Measurements from ENCODE around the gene SNX32.

The SNX32 gene

DNA sequence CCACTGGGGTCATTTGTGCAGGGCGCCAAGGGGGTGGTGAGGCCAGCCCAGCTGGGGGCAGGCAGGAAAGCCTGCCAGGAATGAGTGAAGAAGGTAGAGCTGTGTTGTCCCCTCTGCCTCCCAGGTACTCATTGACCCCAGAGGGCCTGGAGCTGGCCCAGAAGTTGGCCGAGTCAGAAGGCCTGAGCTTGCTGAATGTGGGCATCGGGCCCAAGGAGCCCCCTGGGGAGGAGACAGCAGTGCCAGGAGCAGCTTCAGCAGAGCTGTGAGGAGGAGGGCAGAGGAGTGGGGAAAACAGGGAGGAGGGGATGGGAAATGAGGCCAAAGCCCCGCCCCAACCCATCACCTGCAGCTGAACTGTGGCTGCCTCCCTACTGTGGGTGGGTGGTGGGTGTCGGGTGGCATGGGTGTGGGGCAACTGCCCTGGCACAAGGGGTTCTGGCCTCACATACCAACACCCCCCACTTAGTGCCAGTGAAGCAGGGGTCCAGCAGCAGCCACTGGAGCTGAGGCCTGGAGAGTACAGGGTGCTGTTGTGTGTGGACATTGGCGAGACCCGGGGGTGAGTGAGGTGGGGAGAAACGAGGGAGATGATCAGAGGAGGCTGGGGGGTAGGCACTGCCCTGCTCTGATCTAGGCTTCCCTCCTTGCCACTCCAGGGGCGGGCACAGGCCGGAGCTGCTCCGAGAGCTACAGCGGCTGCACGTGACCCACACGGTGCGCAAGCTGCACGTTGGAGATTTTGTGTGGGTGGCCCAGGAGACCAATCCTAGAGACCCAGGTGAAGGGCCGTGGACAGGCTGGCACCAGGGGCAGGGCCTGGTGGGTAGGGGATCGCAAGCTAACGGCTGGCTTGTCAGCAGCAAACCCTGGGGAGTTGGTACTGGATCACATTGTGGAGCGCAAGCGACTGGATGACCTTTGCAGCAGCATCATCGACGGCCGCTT, 29.5 kb downstream of the SNX32 start:
- no peak for DNase-seq (ENCODE audit: low read depth in 1 of 2, low spot score in 1 of 2)
- no peak overlapping the region for H3K27ac ChIP-seq (replicated peaks)
- H3K27me3 ChIP-seq (ENCODE audit: insufficient read depth, poor library complexity, severe bottlenecking): no peaks in the 10 kb centered on the region
- H3K4me3 ChIP-seq (replicated peaks; ENCODE audit: insufficient read depth, low read length): no peak overlapping the region
- TF ChIP-seq, protein P1, sequence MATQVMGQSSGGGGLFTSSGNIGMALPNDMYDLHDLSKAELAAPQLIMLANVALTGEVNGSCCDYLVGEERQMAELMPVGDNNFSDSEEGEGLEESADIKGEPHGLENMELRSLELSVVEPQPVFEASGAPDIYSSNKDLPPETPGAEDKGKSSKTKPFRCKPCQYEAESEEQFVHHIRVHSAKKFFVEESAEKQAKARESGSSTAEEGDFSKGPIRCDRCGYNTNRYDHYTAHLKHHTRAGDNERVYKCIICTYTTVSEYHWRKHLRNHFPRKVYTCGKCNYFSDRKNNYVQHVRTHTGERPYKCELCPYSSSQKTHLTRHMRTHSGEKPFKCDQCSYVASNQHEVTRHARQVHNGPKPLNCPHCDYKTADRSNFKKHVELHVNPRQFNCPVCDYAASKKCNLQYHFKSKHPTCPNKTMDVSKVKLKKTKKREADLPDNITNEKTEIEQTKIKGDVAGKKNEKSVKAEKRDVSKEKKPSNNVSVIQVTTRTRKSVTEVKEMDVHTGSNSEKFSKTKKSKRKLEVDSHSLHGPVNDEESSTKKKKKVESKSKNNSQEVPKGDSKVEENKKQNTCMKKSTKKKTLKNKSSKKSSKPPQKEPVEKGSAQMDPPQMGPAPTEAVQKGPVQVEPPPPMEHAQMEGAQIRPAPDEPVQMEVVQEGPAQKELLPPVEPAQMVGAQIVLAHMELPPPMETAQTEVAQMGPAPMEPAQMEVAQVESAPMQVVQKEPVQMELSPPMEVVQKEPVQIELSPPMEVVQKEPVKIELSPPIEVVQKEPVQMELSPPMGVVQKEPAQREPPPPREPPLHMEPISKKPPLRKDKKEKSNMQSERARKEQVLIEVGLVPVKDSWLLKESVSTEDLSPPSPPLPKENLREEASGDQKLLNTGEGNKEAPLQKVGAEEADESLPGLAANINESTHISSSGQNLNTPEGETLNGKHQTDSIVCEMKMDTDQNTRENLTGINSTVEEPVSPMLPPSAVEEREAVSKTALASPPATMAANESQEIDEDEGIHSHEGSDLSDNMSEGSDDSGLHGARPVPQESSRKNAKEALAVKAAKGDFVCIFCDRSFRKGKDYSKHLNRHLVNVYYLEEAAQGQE (IDR thresholded peaks at IDR 0.05; ENCODE audit: insufficient replicate concordance, low read depth): no peak
- TF ChIP-seq GABPA (IDR thresholded peaks at IDR 0.05; ENCODE audit: low read depth) (no peak), SPI1 (IDR thresholded peaks at IDR 0.05; ENCODE audit: borderline replicate concordance, low read depth) (no peak), POLR2AphosphoS5 (IDR thresholded peaks at IDR 0.05; ENCODE audit: low read depth) (no peak)
- TF ChIP-seq, protein P2, sequence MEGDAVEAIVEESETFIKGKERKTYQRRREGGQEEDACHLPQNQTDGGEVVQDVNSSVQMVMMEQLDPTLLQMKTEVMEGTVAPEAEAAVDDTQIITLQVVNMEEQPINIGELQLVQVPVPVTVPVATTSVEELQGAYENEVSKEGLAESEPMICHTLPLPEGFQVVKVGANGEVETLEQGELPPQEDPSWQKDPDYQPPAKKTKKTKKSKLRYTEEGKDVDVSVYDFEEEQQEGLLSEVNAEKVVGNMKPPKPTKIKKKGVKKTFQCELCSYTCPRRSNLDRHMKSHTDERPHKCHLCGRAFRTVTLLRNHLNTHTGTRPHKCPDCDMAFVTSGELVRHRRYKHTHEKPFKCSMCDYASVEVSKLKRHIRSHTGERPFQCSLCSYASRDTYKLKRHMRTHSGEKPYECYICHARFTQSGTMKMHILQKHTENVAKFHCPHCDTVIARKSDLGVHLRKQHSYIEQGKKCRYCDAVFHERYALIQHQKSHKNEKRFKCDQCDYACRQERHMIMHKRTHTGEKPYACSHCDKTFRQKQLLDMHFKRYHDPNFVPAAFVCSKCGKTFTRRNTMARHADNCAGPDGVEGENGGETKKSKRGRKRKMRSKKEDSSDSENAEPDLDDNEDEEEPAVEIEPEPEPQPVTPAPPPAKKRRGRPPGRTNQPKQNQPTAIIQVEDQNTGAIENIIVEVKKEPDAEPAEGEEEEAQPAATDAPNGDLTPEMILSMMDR (IDR thresholded peaks at IDR 0.05; ENCODE audit: insufficient read depth, low read length): no peak

DNA sequence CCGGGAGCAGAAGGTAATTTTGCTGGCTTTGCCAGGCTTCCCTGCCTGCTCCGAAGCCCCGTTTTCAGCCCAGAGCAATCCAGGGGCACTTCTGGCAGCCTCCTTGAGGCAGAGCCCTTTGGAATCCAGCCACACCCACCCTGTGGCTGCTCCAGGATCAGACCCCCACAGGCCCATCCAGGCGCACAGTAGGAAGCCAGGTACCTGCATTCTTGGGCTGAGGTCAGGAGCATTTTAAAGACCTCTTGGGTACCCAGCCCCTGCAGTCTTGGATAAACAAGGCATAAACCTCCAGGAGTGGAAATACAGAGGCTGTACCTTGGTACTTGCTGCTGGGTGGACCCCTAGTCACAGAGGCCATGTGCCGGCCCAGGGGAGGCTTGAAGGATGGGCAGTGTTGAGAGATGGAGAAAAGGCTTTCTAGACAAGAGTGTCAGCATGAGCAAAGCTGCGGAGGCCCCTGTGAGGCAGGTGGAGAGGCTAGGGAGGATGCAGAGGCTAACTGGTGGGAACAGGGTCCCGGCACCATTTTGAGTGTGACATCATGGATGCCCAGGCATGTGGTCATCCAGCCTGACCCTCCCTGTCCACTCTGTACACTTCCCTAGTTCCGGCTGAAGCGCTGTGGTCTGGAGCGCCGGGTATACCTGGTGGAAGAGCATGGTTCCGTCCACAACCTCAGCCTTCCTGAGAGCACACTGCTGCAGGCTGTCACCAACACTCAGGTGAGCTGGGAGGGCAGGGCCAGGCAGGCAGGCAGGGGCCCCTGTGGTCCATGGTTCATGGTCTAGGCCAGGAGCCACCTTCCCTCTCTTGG, 30.3 kb downstream of the SNX32 start:
- TF ChIP-seq SPI1 (IDR thresholded peaks at IDR 0.05; ENCODE audit: borderline replicate concordance, low read depth): no peak
- TF ChIP-seq, protein P2 (IDR thresholded peaks at IDR 0.05; ENCODE audit: insufficient read depth, low read length): no peak
- TF ChIP-seq GABPA (IDR thresholded peaks at IDR 0.05; ENCODE audit: low read depth): no peak
- TF ChIP-seq, protein P1 (IDR thresholded peaks at IDR 0.05; ENCODE audit: insufficient replicate concordance, low read depth): no peak
- no peak for TF ChIP-seq POLR2AphosphoS5 (IDR thresholded peaks at IDR 0.05; ENCODE audit: low read depth)
- no peak overlapping the region for H3K4me3 ChIP-seq (replicated peaks; ENCODE audit: insufficient read depth, low read length)
- H3K27me3 ChIP-seq (ENCODE audit: insufficient read depth, poor library complexity, severe bottlenecking): no peaks in the 10 kb centered on the region
- no peak overlapping the region for H3K27ac ChIP-seq (replicated peaks)
- DNase-seq (ENCODE audit: low read depth in 1 of 2, low spot score in 1 of 2): no peak

DNA sequence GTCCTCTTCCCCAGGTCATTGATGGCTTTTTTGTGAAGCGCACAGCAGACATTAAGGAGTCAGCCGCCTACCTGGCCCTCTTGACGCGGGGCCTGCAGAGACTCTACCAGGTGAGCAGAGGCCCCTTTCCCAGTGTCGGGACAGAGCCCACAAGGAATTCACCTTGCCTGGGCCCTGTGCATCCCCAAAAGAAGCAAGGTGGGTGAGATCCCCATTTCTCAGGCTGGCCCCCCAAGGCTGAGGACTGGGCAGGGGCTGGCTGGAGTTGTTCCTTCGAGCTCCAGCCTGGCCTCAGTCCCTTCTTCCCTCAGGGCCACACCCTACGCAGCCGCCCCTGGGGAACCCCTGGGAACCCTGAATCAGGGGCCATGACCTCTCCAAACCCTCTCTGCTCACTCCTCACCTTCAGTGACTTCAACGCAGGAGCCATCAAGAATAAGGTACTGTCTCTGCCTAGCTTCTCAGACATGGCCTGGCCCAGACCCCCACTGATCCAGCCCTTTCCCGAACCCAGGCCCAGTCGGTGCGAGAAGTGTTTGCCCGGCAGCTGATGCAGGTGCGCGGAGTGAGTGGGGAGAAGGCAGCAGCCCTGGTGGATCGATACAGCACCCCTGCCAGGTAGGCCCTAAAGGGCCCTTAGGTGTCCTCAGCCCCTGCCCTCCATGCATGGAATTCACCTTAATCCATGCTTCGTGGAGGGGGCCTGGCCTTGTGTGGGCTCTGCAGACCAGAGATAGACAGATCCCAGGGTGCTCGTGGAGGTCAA, 31.1 kb downstream of the SNX32 start:
- no peaks in the 10 kb centered on the region for H3K27me3 ChIP-seq (ENCODE audit: insufficient read depth, poor library complexity, severe bottlenecking)
- no peak for DNase-seq (ENCODE audit: low read depth in 1 of 2, low spot score in 1 of 2)
- TF ChIP-seq SPI1 (IDR thresholded peaks at IDR 0.05; ENCODE audit: borderline replicate concordance, low read depth): no peak
- TF ChIP-seq POLR2AphosphoS5 (IDR thresholded peaks at IDR 0.05; ENCODE audit: low read depth): no peak
- no peak for TF ChIP-seq GABPA (IDR thresholded peaks at IDR 0.05; ENCODE audit: low read depth)
- TF ChIP-seq, protein P1 (IDR thresholded peaks at IDR 0.05; ENCODE audit: insufficient replicate concordance, low read depth): no peak
- TF ChIP-seq, protein P2 (IDR thresholded peaks at IDR 0.05; ENCODE audit: insufficient read depth, low read length): no peak
- no peak overlapping the region for H3K27ac ChIP-seq (replicated peaks)
- H3K4me3 ChIP-seq (replicated peaks; ENCODE audit: insufficient read depth, low read length): no peak overlapping the region

Measured in HL-60 (cell line).